HFF-Myc (cell line): ENCODE results near the gene CHRM4.

Source experiments
- DNase-seq: peaks from one replicate; pipeline ENCODE4 v3.0.0-alpha.2; 2011; ENCODE audit warnings: low read depth; ENCODE audit errors: extremely low read depth
- H3K4me3 ChIP-seq: replicated peaks from 2 replicates; pipeline ENCODE4 v1.5.1; 2011; ENCODE audit warnings: low read depth, mild to moderate bottlenecking, control low read depth, low read length
- TF ChIP-seq, protein P1 (sequence below): IDR thresholded peaks from 2 replicates; pipeline ENCODE4 v1.5.1; 2012; ENCODE audit warnings: mild to moderate bottlenecking, low read depth, low read length, control low read depth; ENCODE audit errors: missing control alignments

The CHRM4 gene

GRCh38 chr11:46391578-46392420 is at the start of gene CHRM4:
TSS of gene CHRM4 (minus strand) at chr11:46391776. CDS start at chr11:46386557, 5,219 bp downstream.
- no peak for DNase-seq
- TF ChIP-seq, protein P1, sequence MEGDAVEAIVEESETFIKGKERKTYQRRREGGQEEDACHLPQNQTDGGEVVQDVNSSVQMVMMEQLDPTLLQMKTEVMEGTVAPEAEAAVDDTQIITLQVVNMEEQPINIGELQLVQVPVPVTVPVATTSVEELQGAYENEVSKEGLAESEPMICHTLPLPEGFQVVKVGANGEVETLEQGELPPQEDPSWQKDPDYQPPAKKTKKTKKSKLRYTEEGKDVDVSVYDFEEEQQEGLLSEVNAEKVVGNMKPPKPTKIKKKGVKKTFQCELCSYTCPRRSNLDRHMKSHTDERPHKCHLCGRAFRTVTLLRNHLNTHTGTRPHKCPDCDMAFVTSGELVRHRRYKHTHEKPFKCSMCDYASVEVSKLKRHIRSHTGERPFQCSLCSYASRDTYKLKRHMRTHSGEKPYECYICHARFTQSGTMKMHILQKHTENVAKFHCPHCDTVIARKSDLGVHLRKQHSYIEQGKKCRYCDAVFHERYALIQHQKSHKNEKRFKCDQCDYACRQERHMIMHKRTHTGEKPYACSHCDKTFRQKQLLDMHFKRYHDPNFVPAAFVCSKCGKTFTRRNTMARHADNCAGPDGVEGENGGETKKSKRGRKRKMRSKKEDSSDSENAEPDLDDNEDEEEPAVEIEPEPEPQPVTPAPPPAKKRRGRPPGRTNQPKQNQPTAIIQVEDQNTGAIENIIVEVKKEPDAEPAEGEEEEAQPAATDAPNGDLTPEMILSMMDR: peak; percentile 37
- H3K4me3 ChIP-seq: peak within 1 kb of the TSS; percentile 27

- H3K4me3 ChIP-seq: no peak overlapping the region
- TF ChIP-seq, protein P1: no peak
- DNase-seq: no peak
These were observed 46.6 kb upstream of the CHRM4 start for GRCh38 chr11:46438211-46438610.

DNA sequence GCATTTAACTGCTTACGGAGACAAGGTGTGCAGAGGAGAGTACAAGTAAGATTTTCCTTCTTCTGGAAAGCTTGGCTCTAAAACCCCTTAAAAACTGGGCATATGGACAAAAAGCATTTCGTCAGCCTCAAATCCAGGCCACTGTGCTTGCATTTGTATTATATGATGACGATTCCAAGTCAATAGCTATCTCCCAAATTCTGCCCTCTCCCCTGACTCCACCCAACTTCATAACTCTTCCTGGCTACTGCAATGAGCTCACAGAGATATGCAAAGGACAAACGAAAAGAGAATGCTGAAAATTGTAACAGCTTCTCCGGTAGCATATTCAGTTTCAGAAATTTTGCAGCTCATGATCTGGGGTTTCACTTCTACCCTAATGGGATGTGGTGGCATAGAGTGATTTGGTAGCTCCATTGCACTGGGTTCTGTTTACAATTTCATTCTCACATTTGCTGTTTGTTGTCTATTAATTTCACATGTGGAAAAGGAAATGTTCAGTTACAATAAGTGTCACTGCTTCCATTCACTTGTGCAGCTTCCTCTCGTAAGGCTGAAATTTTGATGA is 45.6 kb upstream of the CHRM4 start:
- DNase-seq: no peak

DNA sequence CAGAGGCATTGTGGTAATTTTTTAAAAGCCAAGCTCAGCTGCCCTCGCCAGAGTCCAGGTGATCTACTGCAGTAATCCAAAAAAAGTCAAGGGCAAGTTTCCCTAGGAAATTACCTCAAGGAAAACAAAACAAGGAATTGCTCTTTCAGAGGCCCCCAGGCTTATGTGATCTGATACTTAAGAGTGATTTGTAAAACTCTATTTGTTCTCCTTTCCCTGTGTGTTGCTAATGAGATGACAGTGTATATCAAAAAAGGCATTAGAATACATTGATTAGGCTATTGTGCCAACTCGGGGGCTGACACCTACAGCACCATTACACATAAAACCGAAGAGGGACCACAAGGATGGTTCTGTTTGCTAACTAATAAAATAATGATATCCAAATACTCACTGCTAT is 44.5 kb upstream of the CHRM4 start:
- no peak overlapping the region for H3K4me3 ChIP-seq
- DNase-seq: no peak
- TF ChIP-seq, protein P1: no peak

More for the DNA sequence above, 45.6 kb upstream of the CHRM4 start:
- TF ChIP-seq, protein P1: no peak
- no peak overlapping the region for H3K4me3 ChIP-seq

DNA sequence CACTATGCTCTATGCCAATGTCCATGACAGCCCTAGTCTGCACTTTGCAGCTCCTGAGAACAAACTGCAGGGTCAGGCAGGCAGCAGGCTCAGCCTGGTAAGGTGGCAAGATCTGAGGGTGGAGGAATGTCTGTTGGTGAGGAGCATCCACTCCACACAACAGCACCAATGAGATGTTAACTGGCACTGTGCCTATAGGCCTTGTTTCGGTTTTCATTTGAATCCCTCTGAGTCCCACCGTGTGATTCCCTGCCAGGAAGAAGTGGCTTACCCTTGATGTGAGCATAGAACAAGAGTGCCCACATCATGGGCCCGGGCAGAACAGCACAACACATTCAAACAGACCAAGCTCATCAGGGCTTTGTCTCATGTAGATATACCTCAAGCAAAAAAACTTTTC is 44.1 kb upstream of the CHRM4 start:
- TF ChIP-seq, protein P1: no peak
- no peak for DNase-seq
- no peak overlapping the region for H3K4me3 ChIP-seq

- no peak for DNase-seq
- TF ChIP-seq, protein P1: no peak
- no peak overlapping the region for H3K4me3 ChIP-seq
These were observed 39.6 kb upstream of the CHRM4 start for GRCh38 chr11:46431211-46431610.
